ENCODE measurements around the gene MOB2. TPM values are rescaled to one million over a fixed set of nuclear protein-coding genes. Genes with fewer than 3 reads are reported as not detected.

The MOB2 gene
- total and polyA plus RNA-seq, 4 donors, result 8.3 to 18.5 (median 14.8) TPM

DNA sequence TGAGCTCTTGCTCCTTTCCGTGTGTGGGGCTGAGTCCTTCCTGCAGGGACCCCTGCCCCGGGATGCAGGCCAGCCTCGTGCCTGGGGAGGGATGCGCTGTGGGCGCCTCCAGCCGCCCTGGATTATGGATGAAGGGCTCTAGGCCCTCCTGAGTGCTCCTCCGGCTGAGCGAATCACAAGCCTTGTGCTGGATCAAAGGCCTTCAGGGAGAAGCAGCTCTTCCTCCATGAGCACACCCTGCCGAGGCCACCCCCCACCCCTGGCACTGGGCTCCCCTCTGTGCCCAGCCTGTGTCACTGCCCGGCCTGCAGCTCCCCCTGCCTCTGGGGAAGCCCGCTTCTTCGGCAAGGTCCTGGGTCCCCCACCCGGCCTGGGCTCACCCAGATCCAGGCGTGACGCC is 53.0 kb downstream of the MOB2 start:
- Histone ChIP-seq H3K4me3 (ENCODE audit: low read depth in 1 of 3, low read length in 3 of 3) (no peak overlapping the region), H3K27ac (ENCODE audit: low read depth in 1 of 2, low read length in 2 of 2) (no peak overlapping the region), H3K27me3 (ENCODE audit: control insufficient read depth in 4 of 4, insufficient read depth in 4 of 4, low read length in 3 of 4) (peaks cover 0 to 12% (median 2%) of the 10 kb centered on the region in 4 donors), H3K9me3 (ENCODE audit: control insufficient read depth in 4 of 4, low read length in 3 of 4) (no peaks in the 10 kb centered on the region), H3K36me3 (ENCODE audit: control insufficient read depth in 4 of 4, insufficient read depth in 3 of 4, low read depth in 1 of 4, low read length in 3 of 4) (no peaks in the 10 kb centered on the region), H3K4me1 (ENCODE audit: control insufficient read depth in 4 of 4, insufficient read depth in 4 of 4, low read length in 3 of 4) (no peaks in the 10 kb centered on the region), H3K9ac (ENCODE audit: low read depth in 1 of 2, low read length in 2 of 2) (no peak overlapping the region)
- WGBS, result 86% methylated on average over 15 of the region's 15 CpGs
- no peak for DNase-seq (ENCODE audit: low spot score)
- no peak for TF ChIP-seq TAF1 (conservative IDR thresholded peaks at IDR 0.05)
- TF ChIP-seq, protein P1, sequence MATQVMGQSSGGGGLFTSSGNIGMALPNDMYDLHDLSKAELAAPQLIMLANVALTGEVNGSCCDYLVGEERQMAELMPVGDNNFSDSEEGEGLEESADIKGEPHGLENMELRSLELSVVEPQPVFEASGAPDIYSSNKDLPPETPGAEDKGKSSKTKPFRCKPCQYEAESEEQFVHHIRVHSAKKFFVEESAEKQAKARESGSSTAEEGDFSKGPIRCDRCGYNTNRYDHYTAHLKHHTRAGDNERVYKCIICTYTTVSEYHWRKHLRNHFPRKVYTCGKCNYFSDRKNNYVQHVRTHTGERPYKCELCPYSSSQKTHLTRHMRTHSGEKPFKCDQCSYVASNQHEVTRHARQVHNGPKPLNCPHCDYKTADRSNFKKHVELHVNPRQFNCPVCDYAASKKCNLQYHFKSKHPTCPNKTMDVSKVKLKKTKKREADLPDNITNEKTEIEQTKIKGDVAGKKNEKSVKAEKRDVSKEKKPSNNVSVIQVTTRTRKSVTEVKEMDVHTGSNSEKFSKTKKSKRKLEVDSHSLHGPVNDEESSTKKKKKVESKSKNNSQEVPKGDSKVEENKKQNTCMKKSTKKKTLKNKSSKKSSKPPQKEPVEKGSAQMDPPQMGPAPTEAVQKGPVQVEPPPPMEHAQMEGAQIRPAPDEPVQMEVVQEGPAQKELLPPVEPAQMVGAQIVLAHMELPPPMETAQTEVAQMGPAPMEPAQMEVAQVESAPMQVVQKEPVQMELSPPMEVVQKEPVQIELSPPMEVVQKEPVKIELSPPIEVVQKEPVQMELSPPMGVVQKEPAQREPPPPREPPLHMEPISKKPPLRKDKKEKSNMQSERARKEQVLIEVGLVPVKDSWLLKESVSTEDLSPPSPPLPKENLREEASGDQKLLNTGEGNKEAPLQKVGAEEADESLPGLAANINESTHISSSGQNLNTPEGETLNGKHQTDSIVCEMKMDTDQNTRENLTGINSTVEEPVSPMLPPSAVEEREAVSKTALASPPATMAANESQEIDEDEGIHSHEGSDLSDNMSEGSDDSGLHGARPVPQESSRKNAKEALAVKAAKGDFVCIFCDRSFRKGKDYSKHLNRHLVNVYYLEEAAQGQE (IDR thresholded peaks at IDR 0.05), result no peak
- TF ChIP-seq, protein P2, sequence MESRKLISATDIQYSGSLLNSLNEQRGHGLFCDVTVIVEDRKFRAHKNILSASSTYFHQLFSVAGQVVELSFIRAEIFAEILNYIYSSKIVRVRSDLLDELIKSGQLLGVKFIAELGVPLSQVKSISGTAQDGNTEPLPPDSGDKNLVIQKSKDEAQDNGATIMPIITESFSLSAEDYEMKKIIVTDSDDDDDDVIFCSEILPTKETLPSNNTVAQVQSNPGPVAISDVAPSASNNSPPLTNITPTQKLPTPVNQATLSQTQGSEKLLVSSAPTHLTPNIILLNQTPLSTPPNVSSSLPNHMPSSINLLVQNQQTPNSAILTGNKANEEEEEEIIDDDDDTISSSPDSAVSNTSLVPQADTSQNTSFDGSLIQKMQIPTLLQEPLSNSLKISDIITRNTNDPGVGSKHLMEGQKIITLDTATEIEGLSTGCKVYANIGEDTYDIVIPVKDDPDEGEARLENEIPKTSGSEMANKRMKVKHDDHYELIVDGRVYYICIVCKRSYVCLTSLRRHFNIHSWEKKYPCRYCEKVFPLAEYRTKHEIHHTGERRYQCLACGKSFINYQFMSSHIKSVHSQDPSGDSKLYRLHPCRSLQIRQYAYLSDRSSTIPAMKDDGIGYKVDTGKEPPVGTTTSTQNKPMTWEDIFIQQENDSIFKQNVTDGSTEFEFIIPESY (IDR thresholded peaks at IDR 0.05), result no peak
- no peak for TF ChIP-seq YY1 (IDR thresholded peaks at IDR 0.05)
- TF ChIP-seq GABPA (IDR thresholded peaks at IDR 0.05 in 1 of 2, conservative IDR thresholded peaks at IDR 0.05 in 1 of 2), result no peak
- no peak for TF ChIP-seq FOXA1 (IDR thresholded peaks at IDR 0.05)
- TF ChIP-seq EGR1 (IDR thresholded peaks at IDR 0.05; ENCODE audit: low read depth in 2 of 2), result no peak
- TF ChIP-seq, protein P3, sequence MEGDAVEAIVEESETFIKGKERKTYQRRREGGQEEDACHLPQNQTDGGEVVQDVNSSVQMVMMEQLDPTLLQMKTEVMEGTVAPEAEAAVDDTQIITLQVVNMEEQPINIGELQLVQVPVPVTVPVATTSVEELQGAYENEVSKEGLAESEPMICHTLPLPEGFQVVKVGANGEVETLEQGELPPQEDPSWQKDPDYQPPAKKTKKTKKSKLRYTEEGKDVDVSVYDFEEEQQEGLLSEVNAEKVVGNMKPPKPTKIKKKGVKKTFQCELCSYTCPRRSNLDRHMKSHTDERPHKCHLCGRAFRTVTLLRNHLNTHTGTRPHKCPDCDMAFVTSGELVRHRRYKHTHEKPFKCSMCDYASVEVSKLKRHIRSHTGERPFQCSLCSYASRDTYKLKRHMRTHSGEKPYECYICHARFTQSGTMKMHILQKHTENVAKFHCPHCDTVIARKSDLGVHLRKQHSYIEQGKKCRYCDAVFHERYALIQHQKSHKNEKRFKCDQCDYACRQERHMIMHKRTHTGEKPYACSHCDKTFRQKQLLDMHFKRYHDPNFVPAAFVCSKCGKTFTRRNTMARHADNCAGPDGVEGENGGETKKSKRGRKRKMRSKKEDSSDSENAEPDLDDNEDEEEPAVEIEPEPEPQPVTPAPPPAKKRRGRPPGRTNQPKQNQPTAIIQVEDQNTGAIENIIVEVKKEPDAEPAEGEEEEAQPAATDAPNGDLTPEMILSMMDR (IDR thresholded peaks at IDR 0.05; ENCODE audit: low read depth, low read length, missing input control), result no peak
- TF ChIP-seq RXRA (IDR thresholded peaks at IDR 0.05), result no peak
- TF ChIP-seq HNF4G (IDR thresholded peaks at IDR 0.05), result no peak
- TF ChIP-seq SP1 (IDR thresholded peaks at IDR 0.05), result no peak
- TF ChIP-seq, protein P4, sequence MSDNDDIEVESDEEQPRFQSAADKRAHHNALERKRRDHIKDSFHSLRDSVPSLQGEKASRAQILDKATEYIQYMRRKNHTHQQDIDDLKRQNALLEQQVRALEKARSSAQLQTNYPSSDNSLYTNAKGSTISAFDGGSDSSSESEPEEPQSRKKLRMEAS (IDR thresholded peaks at IDR 0.05), result no peak
- TF ChIP-seq NR2F2 (IDR thresholded peaks at IDR 0.05), result no peak

DNA sequence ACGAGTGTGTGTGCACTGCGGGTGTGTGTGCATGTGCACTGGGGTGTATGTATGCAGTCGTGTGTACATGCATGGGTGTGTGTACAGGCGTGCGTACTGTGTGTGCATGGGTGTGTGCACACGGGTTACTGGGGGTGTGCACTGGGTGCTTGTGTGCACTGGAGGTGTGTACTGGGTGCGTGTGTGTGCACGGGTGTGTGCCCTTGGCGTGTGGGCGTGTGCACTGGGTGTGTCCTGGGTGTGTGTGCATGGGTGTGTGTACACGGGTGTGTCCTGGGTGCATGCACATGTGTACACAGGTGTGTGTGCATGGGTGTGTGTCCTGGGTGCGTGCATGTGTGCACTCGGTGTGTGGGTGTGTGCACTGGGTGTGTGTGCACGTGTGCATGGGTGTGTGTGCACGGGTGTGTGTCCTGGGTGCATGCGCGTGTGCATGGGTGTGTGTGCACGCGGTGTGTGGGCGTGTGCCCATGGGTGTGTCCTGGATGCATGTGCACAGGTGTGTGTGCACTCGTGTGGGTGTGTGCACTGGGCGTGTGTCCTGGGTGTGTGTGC is 57.7 kb downstream of the MOB2 start:
- TF ChIP-seq HNF4A (conservative IDR thresholded peaks at IDR 0.05) (no peak), FOXA2 (IDR thresholded peaks at IDR 0.05) (no peak), GABPA (IDR thresholded peaks at IDR 0.05 in 1 of 2, conservative IDR thresholded peaks at IDR 0.05 in 1 of 2) (no peak), RXRA (IDR thresholded peaks at IDR 0.05) (no peak), YY1 (IDR thresholded peaks at IDR 0.05) (no peak), NR2F2 (IDR thresholded peaks at IDR 0.05) (no peak), FOXA1 (IDR thresholded peaks at IDR 0.05) (no peak)
- TF ChIP-seq, protein P4 (IDR thresholded peaks at IDR 0.05), result no peak
- TF ChIP-seq, protein P1 (IDR thresholded peaks at IDR 0.05), result no peak
- TF ChIP-seq, protein P2 (IDR thresholded peaks at IDR 0.05), result no peak
- DNase-seq (ENCODE audit: low spot score), result no peak
- Histone ChIP-seq H3K27me3 (ENCODE audit: control insufficient read depth in 4 of 4, insufficient read depth in 4 of 4, low read length in 3 of 4) (peaks cover 0 to 3% (median 0%) of the 10 kb centered on the region in 4 donors), H3K27ac (ENCODE audit: low read depth in 1 of 2, low read length in 2 of 2) (no peak overlapping the region), H3K9ac (ENCODE audit: low read depth in 1 of 2, low read length in 2 of 2) (no peak overlapping the region), H3K4me1 (ENCODE audit: control insufficient read depth in 4 of 4, insufficient read depth in 4 of 4, low read length in 3 of 4) (no peaks in the 10 kb centered on the region), H3K4me3 (ENCODE audit: low read depth in 1 of 3, low read length in 3 of 3) (no peak overlapping the region), H3K9me3 (ENCODE audit: control insufficient read depth in 4 of 4, low read length in 3 of 4) (no peaks in the 10 kb centered on the region), H3K36me3 (ENCODE audit: control insufficient read depth in 4 of 4, insufficient read depth in 3 of 4, low read depth in 1 of 4, low read length in 3 of 4) (no peaks in the 10 kb centered on the region)
- WGBS, result 91% methylated on average over 22 of the region's 22 CpGs

All from liver (tissue), 9 donors.